NCI-H446 treated with DMSO at 0.1 percent for 48 hours (cell line): ENCODE results near the gene CYTH1.

Experiments
- DNase-seq: peaks from one replicate; lab custom pipeline; 2025; lab: John Stamatoyannopoulos, UW

Gene CYTH1

DNA sequence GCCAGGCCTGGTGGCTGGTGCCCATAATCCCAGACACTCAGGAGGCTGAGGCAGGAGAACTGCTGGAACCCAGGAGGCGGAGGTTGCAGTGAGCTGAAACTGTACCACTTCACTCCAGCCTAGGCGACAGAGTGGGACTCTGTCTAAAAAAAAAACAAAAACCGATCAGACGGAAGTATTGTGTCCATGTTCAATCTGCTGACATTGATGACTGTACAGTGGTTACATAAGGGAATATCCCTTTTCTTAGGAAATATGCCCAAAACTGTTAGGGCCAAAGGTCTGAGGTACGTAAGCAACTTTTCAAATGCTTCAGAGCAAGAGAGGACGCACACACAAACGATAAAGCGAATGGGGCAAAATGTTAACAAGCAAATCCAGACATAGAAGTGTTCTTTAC is 135.0 kb downstream of the CYTH1 start:
- no peak for DNase-seq

DNA sequence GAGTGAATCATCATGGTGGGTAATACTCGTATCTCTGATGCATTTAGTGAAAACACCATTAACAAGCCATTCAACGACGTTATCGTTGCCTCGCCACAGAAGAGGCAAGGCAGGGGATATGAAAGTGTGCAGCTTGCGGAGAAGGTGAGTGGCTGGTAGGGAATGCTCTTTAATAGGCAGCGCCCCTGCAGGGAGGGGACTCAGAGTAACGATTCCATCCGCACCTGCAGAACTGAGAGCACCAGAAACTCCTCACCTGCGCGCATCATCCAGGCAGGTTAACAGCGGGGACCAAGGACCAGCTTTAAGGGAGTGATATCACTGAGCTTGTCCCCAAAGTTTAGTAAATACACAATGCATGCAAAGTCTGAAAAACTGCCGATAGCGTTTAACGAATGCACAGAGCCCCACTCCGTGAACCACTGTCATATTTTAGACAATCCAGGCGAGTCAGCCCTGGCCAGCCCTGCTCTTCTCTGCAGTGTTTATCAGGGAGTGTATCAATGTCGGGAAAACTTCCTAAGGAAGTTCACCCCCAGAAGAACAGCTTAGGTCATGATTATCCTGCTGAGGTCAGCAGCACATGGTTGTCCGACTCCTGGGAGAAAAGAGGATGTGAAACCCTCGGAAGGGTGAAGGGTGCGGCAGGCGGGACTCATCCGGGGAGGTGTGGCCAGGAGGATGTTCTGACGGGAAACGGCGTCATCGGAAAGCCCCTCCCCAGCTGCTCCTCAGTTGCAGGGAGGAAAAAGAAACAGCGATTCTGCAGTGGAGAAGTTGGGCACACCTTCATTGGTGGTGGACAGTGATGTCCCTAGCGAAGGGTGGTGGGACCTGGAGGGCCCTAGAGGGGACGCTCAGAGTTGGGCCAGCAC is 136.4 kb downstream of the CYTH1 start:
- no peak for DNase-seq

DNA sequence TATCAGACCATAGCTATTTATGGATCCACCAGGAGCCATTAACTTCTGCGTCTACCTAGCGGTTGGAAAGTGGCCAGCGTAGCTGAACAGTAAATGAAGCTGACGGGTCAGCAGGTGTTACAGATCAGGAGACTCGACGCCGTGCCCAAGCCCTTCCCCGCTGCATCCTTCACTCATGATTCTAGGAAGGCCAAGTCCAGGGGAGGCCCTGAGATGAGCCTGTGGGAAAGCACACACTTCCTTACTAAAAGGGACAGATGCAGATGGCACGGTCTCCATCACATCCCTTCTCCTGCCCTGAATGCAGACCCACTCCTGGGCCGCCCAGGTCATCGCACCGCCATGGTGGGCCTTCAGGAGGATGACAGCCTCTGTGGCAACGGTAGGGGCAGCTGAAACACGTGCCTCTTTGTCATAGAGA is 137.1 kb downstream of the CYTH1 start:
- DNase-seq, result no peak

- DNase-seq, result no peak
Measured at GRCh38 chr17:78644224-78644623, 137.8 kb downstream of the CYTH1 start.

- no peak for DNase-seq
Measured at GRCh38 chr17:78643326-78643725, 138.7 kb downstream of the CYTH1 start.

- no peak for DNase-seq
Measured at GRCh38 chr17:78642707-78643106, 139.4 kb downstream of the CYTH1 start.

DNA sequence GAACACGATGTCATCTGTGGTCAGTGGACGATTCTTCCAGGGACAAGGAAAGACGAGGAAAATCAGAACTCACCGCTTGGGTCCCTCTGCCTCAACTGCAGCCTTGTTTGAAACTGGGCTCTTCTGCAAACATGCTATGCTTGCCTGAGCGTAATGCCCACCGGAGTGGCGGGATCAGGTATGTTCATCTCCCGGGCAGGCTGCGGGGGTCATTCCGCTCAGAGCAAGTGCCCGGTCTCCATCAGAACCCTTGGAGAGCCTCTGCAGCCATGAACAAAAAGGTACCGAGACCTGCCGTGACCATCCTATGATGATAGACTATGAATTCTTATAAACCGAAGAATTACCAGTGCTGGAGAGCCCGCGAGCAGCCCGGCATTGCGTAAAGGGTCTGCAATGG is 140.4 kb downstream of the CYTH1 start:
- DNase-seq, result no peak

DNA sequence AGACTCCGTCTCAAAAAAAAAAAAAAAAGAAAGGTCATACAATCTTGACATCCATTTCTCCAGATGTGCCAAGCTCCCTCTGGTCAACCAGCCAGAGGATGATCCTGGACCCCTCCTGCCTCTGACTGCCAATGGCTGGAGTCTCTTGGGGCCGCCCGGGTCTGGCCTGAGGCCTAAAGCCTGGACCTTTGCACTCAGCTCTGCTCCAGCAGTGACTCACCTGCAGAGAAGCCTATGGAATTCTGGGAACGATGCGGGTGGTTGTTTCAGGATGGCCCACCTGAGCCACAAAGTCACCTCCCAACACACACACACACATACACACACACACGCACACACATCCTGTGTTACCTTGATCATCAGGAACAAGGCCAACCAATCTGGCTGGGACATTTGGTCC is 140.8 kb downstream of the CYTH1 start:
- no peak for DNase-seq

GRCh38 chr17:78640700-78641099 is 141.4 kb downstream of the CYTH1 start:
- no peak for DNase-seq

GRCh38 chr17:78637643-78638420 is 144.2 kb downstream of the CYTH1 start:
- no peak for DNase-seq

GRCh38 chr17:78637146-78637545 is 144.9 kb downstream of the CYTH1 start:
- DNase-seq, result no peak

DNA sequence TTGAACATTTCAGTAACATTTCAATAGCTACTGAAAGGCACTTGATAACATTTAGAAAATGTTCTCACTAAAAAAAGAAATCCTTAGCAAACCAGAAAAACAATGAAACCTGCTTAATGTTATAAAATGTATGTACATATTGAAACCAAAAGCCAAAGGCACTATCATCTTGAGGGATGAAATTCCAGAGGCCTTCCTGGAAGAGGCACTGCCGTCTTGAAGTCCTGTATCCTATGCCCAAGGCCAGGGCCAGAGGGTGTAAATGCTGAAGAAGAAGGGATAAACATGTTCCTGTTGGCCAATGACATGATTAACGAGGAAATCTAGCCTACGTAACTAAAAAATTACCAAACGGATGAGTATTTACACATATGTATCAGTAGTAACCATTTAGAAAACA is 147.9 kb downstream of the CYTH1 start:
- no peak for DNase-seq

- DNase-seq, result no peak
Measured at GRCh38 chr17:78629436-78629995, 152.6 kb downstream of the CYTH1 start.

DNA sequence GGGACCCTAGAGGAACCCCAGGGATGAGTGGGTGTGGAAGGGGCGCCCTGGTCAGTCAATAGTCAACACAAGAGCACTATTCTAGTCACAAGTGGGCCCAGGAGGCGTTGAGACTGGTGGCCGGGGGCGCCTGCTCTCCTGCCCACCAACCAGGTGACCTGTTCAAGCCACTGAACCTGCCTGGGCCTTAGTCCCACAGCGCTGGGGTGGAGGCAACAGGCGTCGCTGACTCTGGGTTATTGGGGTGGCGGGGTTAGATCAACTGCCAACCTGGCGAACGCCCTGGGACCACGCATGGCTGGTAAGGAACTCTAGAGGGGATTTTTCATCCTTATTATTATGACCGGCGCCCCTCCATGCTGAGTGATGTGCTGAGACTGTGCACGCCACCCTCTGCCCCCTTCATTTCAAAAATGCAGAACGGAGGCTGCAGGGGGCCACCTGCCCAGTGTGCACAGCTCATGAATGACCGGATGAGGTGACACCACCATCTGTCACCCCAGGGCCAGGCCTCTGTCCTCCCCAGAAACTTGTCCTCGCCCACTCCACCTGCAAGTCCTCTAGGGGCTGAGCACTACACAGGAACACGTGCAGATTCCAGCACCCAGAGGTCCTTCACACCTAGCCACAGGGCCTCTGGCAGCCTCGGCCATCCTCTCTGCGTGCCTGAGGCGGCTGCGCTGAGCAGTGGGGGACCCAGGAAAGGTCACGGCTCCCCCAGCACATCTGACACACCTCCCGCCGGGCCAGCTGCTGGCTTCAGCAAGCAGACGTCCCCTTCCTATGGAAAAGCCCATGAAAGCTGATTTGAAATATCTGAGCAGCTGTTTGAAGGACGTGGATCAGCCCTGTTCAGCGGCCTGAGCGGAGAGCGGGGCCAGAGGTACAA is 153.3 kb downstream of the CYTH1 start:
- no peak for DNase-seq

DNA sequence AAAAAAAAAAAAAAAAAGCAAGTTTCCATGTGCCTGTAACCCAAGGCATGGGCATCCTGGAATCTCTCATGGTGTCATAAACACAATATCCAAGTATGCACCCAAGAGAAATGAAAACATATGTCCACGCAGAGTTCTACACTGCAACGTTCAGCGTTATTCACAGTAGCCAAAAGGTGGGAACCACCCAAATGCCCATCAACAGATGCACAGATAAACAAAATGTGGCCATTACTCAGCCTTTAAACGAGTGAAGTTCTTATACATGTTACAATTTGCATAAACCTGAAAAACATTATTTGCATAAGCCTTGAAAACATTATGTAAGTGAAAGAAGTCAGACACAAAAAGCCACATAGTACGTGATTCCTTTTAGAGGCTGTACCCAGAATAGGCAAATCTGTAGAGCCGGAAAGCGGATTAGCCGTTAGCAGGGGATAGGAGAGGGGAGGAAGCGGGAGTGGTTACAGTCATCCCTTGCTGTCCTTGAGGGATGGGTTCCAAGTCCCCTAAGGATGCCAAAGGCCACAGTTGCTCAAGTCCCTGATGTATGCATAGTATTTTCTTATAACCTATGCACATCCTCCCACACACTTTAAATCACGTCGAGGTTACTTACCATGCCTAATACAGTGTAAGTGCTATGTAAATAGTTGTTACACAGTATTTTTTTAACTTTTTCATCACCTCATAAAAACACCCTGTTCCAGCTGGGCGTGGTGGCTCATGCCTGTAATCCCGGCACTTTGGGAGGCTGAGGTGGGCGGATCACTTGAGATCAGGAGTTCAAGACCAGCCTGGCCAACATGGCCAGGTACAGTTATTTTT is 157.5 kb downstream of the CYTH1 start:
- no peak for DNase-seq
